GM19239 (cell line): ENCODE measurements around the gene ARHGEF17.
"Not testable (repeated sequence)": the region's sequence is repeated elsewhere in the genome, so short reads cannot be mapped to it uniquely, and the experiment has no call there.

Experiments used
- DNase-seq: peaks from one replicate; pipeline ENCODE4 v3.0.0; 2011; ENCODE audit warnings: low spot score; ENCODE audit not compliant: insufficient read length
- FAIRE-seq: peaks from 2 replicates; lab custom pipeline; 2011; peaks lifted over from hg19 to GRCh38; lab: Jason Lieb, UNC

ARHGEF17 gene

GRCh38 chr11:73308003-73308960 is at the start of gene ARHGEF17:
Gene ARHGEF17 (plus strand): TSS chr11:73308276. CDS start chr11:73308639, 363 bp downstream.
- peak; percentile 57 for FAIRE-seq
- no peak for DNase-seq

- DNase-seq = no peak
- no peak for FAIRE-seq
These were observed 48.5 kb upstream of the ARHGEF17 start for GRCh38 chr11:73259406-73260126.

GRCh38 chr11:73260127-73260457 is 48.0 kb upstream of the ARHGEF17 start:
- no peak for FAIRE-seq
- DNase-seq = no peak

GRCh38 chr11:73262851-73263495 is 45.1 kb upstream of the ARHGEF17 start:
- no peak for FAIRE-seq
- DNase-seq = no peak

- DNase-seq = no peak
- no peak for FAIRE-seq
These were observed 44.4 kb upstream of the ARHGEF17 start for GRCh38 chr11:73263640-73264039.

GRCh38 chr11:73265278-73265810 is 42.7 kb upstream of the ARHGEF17 start:
- no peak for FAIRE-seq
- no peak for DNase-seq

GRCh38 chr11:73265853-73266645 is 42.0 kb upstream of the ARHGEF17 start:
- no peak for DNase-seq
- no peak for FAIRE-seq

- no peak for FAIRE-seq
- DNase-seq = no peak
These were observed 41.4 kb upstream of the ARHGEF17 start for GRCh38 chr11:73266646-73267020.

- DNase-seq (no peak), FAIRE-seq (no peak)
These were observed 40.8 kb upstream of the ARHGEF17 start for GRCh38 chr11:73267122-73267846.

GRCh38 chr11:73267906-73268540 is 40.1 kb upstream of the ARHGEF17 start:
- DNase-seq = no peak
- FAIRE-seq = peak; percentile 28

- no peak for FAIRE-seq
- DNase-seq = no peak
These were observed 39.3 kb upstream of the ARHGEF17 start for GRCh38 chr11:73268671-73269271.

GRCh38 chr11:73269459-73270015 is 38.5 kb upstream of the ARHGEF17 start:
- FAIRE-seq = no peak
- no peak for DNase-seq

GRCh38 chr11:73270016-73270854 is 37.8 kb upstream of the ARHGEF17 start:
- FAIRE-seq (no peak), DNase-seq (no peak)

- DNase-seq (no peak), FAIRE-seq (peak; percentile 56)
These were observed 37.1 kb upstream of the ARHGEF17 start for GRCh38 chr11:73270855-73271477.

GRCh38 chr11:73271478-73271865 is 36.6 kb upstream of the ARHGEF17 start:
- peak; percentile 54 for FAIRE-seq
- DNase-seq = not testable (repeated sequence)

- DNase-seq (no peak), FAIRE-seq (no peak)
These were observed 36.0 kb upstream of the ARHGEF17 start, which contains the start of gene P2RY6 for GRCh38 chr11:73271936-73272679. Gene P2RY6 (plus strand): TSS chr11:73272338. CDS start chr11:73296519, 24,181 bp downstream.
